ENCODE measurements around the gene PIK3R3. TPM values are rescaled to one million over a fixed set of nuclear protein-coding genes. Genes with fewer than 3 reads are reported as not detected.
A peak's percentile ranks its signal among the peaks of the same experiment; 100 is the strongest.

The PIK3R3 gene
- total RNA-seq, 2 donors from 2014 or later: 8.2 TPM

DNA sequence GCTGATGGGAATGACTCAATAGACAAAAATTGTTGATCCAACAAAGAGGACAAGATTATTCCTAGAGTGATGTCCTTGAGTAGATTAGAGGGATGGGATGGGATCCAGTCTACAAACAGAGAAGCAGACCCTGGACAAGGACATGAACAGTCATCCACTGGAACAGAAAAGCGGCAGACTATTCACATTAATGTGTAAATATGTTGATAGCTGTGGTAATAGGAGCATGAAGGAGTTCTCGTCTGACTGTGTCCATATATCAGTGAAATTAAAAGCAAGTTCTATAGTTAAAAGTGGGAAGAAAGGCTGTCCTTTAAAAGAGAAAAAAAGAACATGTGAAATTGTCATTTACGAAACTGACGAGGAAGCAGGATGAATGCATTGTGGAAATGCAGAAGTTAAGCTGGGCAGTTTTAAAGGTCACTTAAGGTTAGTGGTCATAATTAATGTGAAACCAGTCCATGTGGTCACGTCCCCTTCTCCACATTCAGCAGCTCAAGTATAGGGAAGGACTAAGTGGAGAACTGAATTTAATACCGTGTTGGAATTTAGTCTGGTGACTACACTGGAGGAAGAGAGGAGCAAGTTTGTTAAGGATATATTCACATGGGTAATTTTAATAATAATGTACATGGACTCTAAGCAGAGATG lies 62.1 kb downstream of the PIK3R3 start:
- Histone ChIP-seq H3K27me3 (no peaks in the 10 kb centered on the region), H3K9me3 (no peaks in the 10 kb centered on the region), H3K4me3 (no peak overlapping the region), H3K36me3 (no peaks in the 10 kb centered on the region), H3K9ac (ENCODE audit: low read depth in 2 of 2, low read length in 2 of 2) (no peak overlapping the region), H3K4me1 (no peaks in the 10 kb centered on the region), H3K27ac (no peak overlapping the region)
- no peak for DNase-seq
- no peak for TF ChIP-seq CTCF (IDR thresholded peaks at IDR 0.05)
- intact Hi-C loops (cut with DNase I): no loop called here

DNA sequence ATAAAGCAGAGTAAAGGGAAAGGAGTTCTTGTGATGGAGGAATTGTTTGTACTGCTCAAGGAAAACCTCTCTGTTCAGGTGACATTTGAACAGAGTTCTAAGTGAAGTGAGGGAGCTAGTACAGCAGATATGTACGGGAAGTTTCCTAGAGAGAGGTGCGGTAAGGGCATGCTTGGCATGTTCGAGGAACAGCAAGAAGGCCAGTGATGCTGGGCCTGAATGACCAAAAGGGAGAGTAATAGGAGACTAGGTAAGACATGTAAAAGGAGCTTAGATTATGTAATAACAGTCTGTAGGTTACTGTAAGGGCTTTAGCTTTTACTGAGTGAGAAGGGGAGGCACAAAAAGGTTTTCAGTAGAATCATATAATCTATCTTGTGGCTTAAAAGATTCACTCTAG lies 63.9 kb downstream of the PIK3R3 start:
- H3K27ac ChIP-seq: no peak overlapping the region
- TF ChIP-seq CTCF (IDR thresholded peaks at IDR 0.05): no peak
- DNase-seq: no peak
- intact Hi-C loops (cut with DNase I): no loop called here
- H3K4me1 ChIP-seq: no peaks in the 10 kb centered on the region
- H3K4me3 ChIP-seq: no peak overlapping the region
- no peaks in the 10 kb centered on the region for H3K36me3 ChIP-seq
- H3K27me3 ChIP-seq: no peaks in the 10 kb centered on the region
- no peak overlapping the region for H3K9ac ChIP-seq (ENCODE audit: low read depth in 2 of 2, low read length in 2 of 2)
- H3K9me3 ChIP-seq: no peaks in the 10 kb centered on the region

GRCh38 chr1:46067652-46068051 lies 64.8 kb downstream of the PIK3R3 start:
- Histone ChIP-seq H3K36me3 (no peaks in the 10 kb centered on the region), H3K9ac (ENCODE audit: low read depth in 2 of 2, low read length in 2 of 2) (no peak overlapping the region), H3K4me1 (no peaks in the 10 kb centered on the region), H3K27me3 (no peaks in the 10 kb centered on the region), H3K9me3 (no peaks in the 10 kb centered on the region), H3K4me3 (no peak overlapping the region), H3K27ac (no peak overlapping the region)
- intact Hi-C loops (cut with DNase I): no loop called here
- no peak for TF ChIP-seq CTCF (IDR thresholded peaks at IDR 0.05)
- DNase-seq: no peak

GRCh38 chr1:46065405-46065804 lies 67.0 kb downstream of the PIK3R3 start:
- Histone ChIP-seq H3K4me3 (no peak overlapping the region), H3K9me3 (no peaks in the 10 kb centered on the region), H3K4me1 (no peaks in the 10 kb centered on the region), H3K27ac (no peak overlapping the region), H3K36me3 (no peaks in the 10 kb centered on the region), H3K9ac (ENCODE audit: low read depth in 2 of 2, low read length in 2 of 2) (no peak overlapping the region), H3K27me3 (no peaks in the 10 kb centered on the region)
- peak; percentile 22 for DNase-seq
- no peak for TF ChIP-seq CTCF (IDR thresholded peaks at IDR 0.05)
- intact Hi-C loops (cut with DNase I): no loop called here

DNA sequence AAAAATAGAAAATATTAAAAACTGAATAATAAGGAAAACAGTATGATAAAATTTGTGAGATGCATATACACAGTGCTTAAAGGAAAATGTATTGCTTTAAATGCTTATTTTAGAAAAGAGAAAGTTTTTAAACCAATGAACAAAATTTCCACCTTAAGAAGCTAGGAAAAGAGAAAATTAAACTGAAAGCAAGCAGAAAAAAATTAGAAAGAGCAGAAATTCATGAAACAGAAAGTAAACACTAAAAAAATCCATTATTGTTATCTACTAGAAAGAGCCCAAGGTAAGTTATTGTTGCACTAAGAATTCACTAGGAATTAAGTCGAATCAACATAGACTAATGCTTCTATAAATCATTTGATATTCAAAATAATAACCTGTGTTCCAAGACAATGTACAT lies 67.7 kb downstream of the PIK3R3 start:
- intact Hi-C loops (cut with DNase I): no loop called here
- Histone ChIP-seq H3K4me1 (no peaks in the 10 kb centered on the region), H3K9ac (ENCODE audit: low read depth in 2 of 2, low read length in 2 of 2) (no peak overlapping the region), H3K9me3 (no peaks in the 10 kb centered on the region), H3K36me3 (no peaks in the 10 kb centered on the region), H3K27me3 (no peaks in the 10 kb centered on the region), H3K27ac (no peak overlapping the region), H3K4me3 (no peak overlapping the region)
- DNase-seq: no peak
- no peak for TF ChIP-seq CTCF (IDR thresholded peaks at IDR 0.05)

Measured in colonic mucosa (tissue), 4 donors.